Measurements from ENCODE around the gene STRA8. TPM values are rescaled to one million over a fixed set of nuclear protein-coding genes. Genes with fewer than 3 reads are reported as not detected.
"Not testable (repeated sequence)": the region's sequence is repeated elsewhere in the genome, so short reads cannot be mapped to it uniquely, and the experiment has no call there.

STRA8 gene
- polyA plus RNA-seq, 3 donors: not detected

- H3K27ac ChIP-seq (ENCODE audit: low read depth, low read length): no peak overlapping the region
These were observed 2.0 kb upstream of the STRA8 start for GRCh38 chr7:135231686-135232085.

- H3K27ac ChIP-seq (ENCODE audit: low read depth, low read length): no peak overlapping the region
- 93 to 96% (median 94%) methylated on average over 6 of the region's 6 CpGs for WGBS, 3 donors
These were observed 1.6 kb upstream of the STRA8 start for GRCh38 chr7:135232087-135232486.

GRCh38 chr7:135232720-135233119 is 918 bp upstream of the STRA8 start:
- 87 to 91% (median 91%) methylated on average over 13 of the region's 13 CpGs for WGBS, 3 donors
- H3K27ac ChIP-seq (ENCODE audit: low read depth, low read length): no peak overlapping the region

GRCh38 chr7:135234095-135234494 is 457 bp downstream of the STRA8 start:
- WGBS, 3 donors: 91 to 94% (median 91%) methylated on average over 14 of the region's 14 CpGs
- H3K27ac ChIP-seq (ENCODE audit: low read depth, low read length): not testable (repeated sequence)

- 60 to 83% (median 79%) methylated on average over 4 of the region's 4 CpGs for WGBS, 3 donors
These were observed 1.1 kb downstream of the STRA8 start for GRCh38 chr7:135234727-135235126.

GRCh38 chr7:135235841-135236240 is 2.2 kb downstream of the STRA8 start:
- 94 to 98% (median 94%) methylated on average over 5 of the region's 5 CpGs for WGBS, 3 donors
- H3K27ac ChIP-seq (ENCODE audit: low read depth, low read length): no peak overlapping the region

More at GRCh38 chr7:135234727-135235126, 1.1 kb downstream of the STRA8 start:
- no peak overlapping the region for H3K27ac ChIP-seq (ENCODE audit: low read depth, low read length)

GRCh38 chr7:135236727-135237126 is 3.1 kb downstream of the STRA8 start:
- WGBS, 3 donors: 49 to 75% (median 62%) methylated on average over 2 of the region's 2 CpGs
- no peak overlapping the region for H3K27ac ChIP-seq (ENCODE audit: low read depth, low read length)

GRCh38 chr7:135238112-135238744 is 4.6 kb downstream of the STRA8 start:
- WGBS, 3 donors: 85 to 92% (median 92%) methylated on average over 11 of the region's 11 CpGs
- no peak overlapping the region for H3K27ac ChIP-seq (ENCODE audit: low read depth, low read length)

GRCh38 chr7:135239263-135239662 is 5.6 kb downstream of the STRA8 start:
- no peak overlapping the region for H3K27ac ChIP-seq (ENCODE audit: low read depth, low read length)
- 92 to 94% (median 92%) methylated on average over 7 of the region's 7 CpGs for WGBS, 3 donors

GRCh38 chr7:135240441-135240840 is 6.8 kb downstream of the STRA8 start:
- H3K27ac ChIP-seq (ENCODE audit: low read depth, low read length): no peak overlapping the region
- WGBS, 3 donors: 77 to 90% (median 82%) methylated on average over 9 of the region's 9 CpGs

- no peak overlapping the region for H3K27ac ChIP-seq (ENCODE audit: low read depth, low read length)
- WGBS, 3 donors: 67 to 68% (median 67%) methylated on average over 5 of the region's 5 CpGs
These were observed 8.6 kb downstream of the STRA8 start for GRCh38 chr7:135242096-135242684.

GRCh38 chr7:135245226-135246190 is 11.9 kb downstream of the STRA8 start:
- WGBS, 3 donors: 87 to 90% (median 89%) methylated on average over 9 of the region's 9 CpGs

GRCh38 chr7:135246191-135246825 is 12.7 kb downstream of the STRA8 start:
- H3K27ac ChIP-seq (ENCODE audit: low read depth, low read length): no peak overlapping the region
- WGBS, 3 donors: 97 to 98% (median 98%) methylated on average over 41 to 43 of the region's 43 CpGs

More at GRCh38 chr7:135245226-135246190, 11.9 kb downstream of the STRA8 start:
- no peak overlapping the region for H3K27ac ChIP-seq (ENCODE audit: low read depth, low read length)

GRCh38 chr7:135247746-135248471 is 14.3 kb downstream of the STRA8 start:
- H3K27ac ChIP-seq (ENCODE audit: low read depth, low read length): no peak overlapping the region
- WGBS, 3 donors: 94 to 97% (median 95%) methylated on average over 22 of the region's 22 CpGs

- no peak overlapping the region for H3K27ac ChIP-seq (ENCODE audit: low read depth, low read length)
- WGBS, 3 donors: 89 to 92% (median 90%) methylated on average over 3 of the region's 3 CpGs
These were observed 14.9 kb downstream of the STRA8 start for GRCh38 chr7:135248546-135248945.

GRCh38 chr7:135251496-135252391 is 18.1 kb downstream of the STRA8 start:
- no peak overlapping the region for H3K27ac ChIP-seq (ENCODE audit: low read depth, low read length)
- 86 to 91% (median 90%) methylated on average over 4 of the region's 4 CpGs for WGBS, 3 donors

Measured in adipose tissue (tissue), 3 donors.